ENCODE measurements around the gene NEURL1. TPM values are rescaled to one million over a fixed set of nuclear protein-coding genes. Genes with fewer than 3 reads are reported as not detected.

Gene NEURL1
- total RNA-seq, 2 experiments from 2014 or later, result 0.47 TPM; not detected in 1

- Histone ChIP-seq H3K4me2 (ENCODE audit: low read length) (peak overlapping the region; percentile 78), H3K4me1 (ENCODE audit: insufficient read depth, low read length, poor library complexity, severe bottlenecking) (peaks cover 58% of the 10 kb centered on the region), H3K27ac (ENCODE audit: low read depth, low read length, poor library complexity, severe bottlenecking) (peak overlapping the region; percentile 18), H4K20me1 (ENCODE audit: insufficient read depth, low read length) (no peaks in the 10 kb centered on the region), H2AFZ (ENCODE audit: low read length) (peak overlapping the region; percentile 88), H3K4me3 (ENCODE audit: low read depth, low read length, poor library complexity, severe bottlenecking) (peak overlapping the region; percentile 56), H3K36me3 (ENCODE audit: insufficient read depth, low read length) (no peaks in the 10 kb centered on the region), H3K9me3 (ENCODE audit: low read length) (no peaks in the 10 kb centered on the region), H3K79me2 (ENCODE audit: insufficient read depth, low read depth, low read length) (no peaks in the 10 kb centered on the region), H3K9me2 (ENCODE audit: insufficient read depth, low read length) (no peaks in the 10 kb centered on the region)
- TF ChIP-seq CTCF (conservative IDR thresholded peaks at IDR 0.05; ENCODE audit: low read length) (peak; percentile 87), EZH2phosphoT487 (IDR thresholded peaks at IDR 0.05; ENCODE audit: borderline replicate concordance, low read depth, low read length) (no peak)
- DNase-seq (ENCODE audit: low spot score), result peak; percentile 76
- no TSS peak for BruUV-seq (replicated peaks)
- POLR2A ChIA-PET, result interaction anchor here (0.5 to 1.3 kb wide), 3 partner anchors 10 to 167 kb away, joined by 3 to 4 read pairs (median 4); no protein-coding TSS in a partner anchor
- intact Hi-C loops (cut with micrococcal nuclease; ENCODE audit: unreplicated experiment), result loop anchor here (5.0 kb wide), 1 partner anchor 36 kb away; no protein-coding TSS in a partner anchor
- CTCF ChIA-PET (ENCODE audit: unreplicated experiment), result interaction anchor here (0.9 to 1.4 kb wide), 3 partner anchors 8 to 37 kb away, joined by 3 to 5 read pairs (median 5); no protein-coding TSS in a partner anchor
Observed at GRCh38 chr10:103542764-103543616, 49.5 kb downstream of the NEURL1 start.

DNA sequence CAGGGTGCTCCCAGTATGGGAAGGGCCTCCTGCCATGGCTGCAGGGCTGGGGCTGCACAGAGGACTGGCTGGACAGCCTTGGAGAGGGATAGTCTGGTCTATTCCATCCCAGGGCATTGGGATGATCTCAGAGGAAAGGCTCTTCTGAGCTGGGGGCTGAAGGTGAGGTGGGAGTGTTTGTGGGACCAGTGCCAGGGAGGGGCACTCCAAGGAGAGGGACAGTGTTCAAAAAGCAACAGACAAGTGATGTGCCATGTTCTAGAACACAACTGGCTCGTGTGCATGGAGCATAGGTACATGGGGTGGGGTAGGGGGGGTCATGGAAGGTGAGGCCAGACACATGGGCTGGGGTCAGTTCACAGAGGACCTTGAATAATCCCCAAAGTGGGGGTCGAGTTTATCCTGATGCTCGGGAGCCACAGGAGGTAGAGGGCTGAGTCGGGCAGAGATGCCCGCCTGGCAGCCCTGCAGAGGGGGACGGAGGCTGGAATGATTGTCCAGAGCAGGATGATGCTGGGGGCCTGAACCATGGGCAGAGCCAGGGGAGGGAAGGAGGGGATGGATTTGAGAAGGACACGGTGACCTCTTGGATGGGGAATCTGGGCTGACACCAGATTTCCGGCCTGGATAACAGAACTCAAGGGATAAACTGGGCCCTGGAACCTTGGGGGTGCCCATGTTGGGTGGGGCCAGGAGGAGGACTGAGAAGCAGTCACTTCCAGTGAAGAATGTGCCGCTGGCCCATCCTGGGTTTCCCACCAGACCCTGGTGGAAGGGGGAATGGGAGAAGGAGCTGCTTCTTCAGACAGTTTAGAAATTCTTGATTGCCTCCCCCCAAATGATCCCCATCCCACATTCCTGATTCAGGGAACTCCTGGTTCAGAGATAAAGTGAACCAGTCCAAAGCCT lies 50.4 kb downstream of the NEURL1 start:
- Histone ChIP-seq H2AFZ (ENCODE audit: low read length) (peak overlapping the region; percentile 88; the same call in 1 of the 2 replicates), H3K4me1 (ENCODE audit: insufficient read depth, low read length, poor library complexity, severe bottlenecking) (peaks cover 66% of the 10 kb centered on the region), H3K9me2 (ENCODE audit: insufficient read depth, low read length) (no peaks in the 10 kb centered on the region), H3K4me3 (ENCODE audit: low read depth, low read length, poor library complexity, severe bottlenecking) (no peak overlapping the region), H4K20me1 (ENCODE audit: insufficient read depth, low read length) (no peaks in the 10 kb centered on the region), H3K36me3 (ENCODE audit: insufficient read depth, low read length) (no peaks in the 10 kb centered on the region), H3K79me2 (ENCODE audit: insufficient read depth, low read depth, low read length) (no peaks in the 10 kb centered on the region), H3K27ac (ENCODE audit: low read depth, low read length, poor library complexity, severe bottlenecking) (no peak overlapping the region), H3K4me2 (ENCODE audit: low read length) (peak overlapping the region; percentile 78), H3K9me3 (ENCODE audit: low read length) (no peaks in the 10 kb centered on the region)
- intact Hi-C loops (cut with micrococcal nuclease; ENCODE audit: unreplicated experiment), result loop anchor here (5.0 kb wide), 1 partner anchor 37 kb away; no protein-coding TSS in a partner anchor
- no peak for TF ChIP-seq EZH2phosphoT487 (IDR thresholded peaks at IDR 0.05; ENCODE audit: borderline replicate concordance, low read depth, low read length)
- TF ChIP-seq CTCF (conservative IDR thresholded peaks at IDR 0.05; ENCODE audit: low read length), result no peak
- ChIA-PET CTCF (ENCODE audit: unreplicated experiment) (no interaction called here), POLR2A (interaction anchor here (0.6 to 1.2 kb wide), 2 partner anchors 51 to 113 kb away, joined by 3 read pairs; no protein-coding TSS in a partner anchor)
- no peak for DNase-seq (ENCODE audit: low spot score)
- no TSS peak for BruUV-seq (replicated peaks)
